Body of pancreas (tissue), 4 donors: ENCODE measurements around the gene MICU1.

ENCODE experiments used
- CTCF ChIP-seq, 7 experiments: fragments of 450-650 bp in 4 of 7; fragments of 200-600 bp in 3 of 7; sonication (generic) in 3 of 7; IDR thresholded peaks; one replicate each; pipeline ENCODE4 v1.5.1; 2016 to 2019; ENCODE audit warnings: antibody characterized with exemption in 7 of 7
- POLR2A ChIP-seq, 3 donors: fragments of 450-650 bp; IDR thresholded peaks; one replicate each; pipeline ENCODE4 v1.6.1; 2016; ENCODE audit warnings: antibody characterized with exemption in 3 of 3, mild to moderate bottlenecking in 2 of 3

GRCh38 chr10:72612203-72612826 is 13.6 kb downstream of the MICU1 start:
- TF ChIP-seq POLR2A (IDR thresholded peaks at IDR 0.05) = no peak
- no peak for TF ChIP-seq CTCF (IDR thresholded peaks at IDR 0.05)
